Neuronal stem cell (in vitro differentiated cells): Measurements from ENCODE around the gene ITGAL.

Experiments used
- DNase-seq: peaks from one replicate; pipeline ENCODE4 v3.0.0-alpha.2; 2013; ENCODE audit warnings: low spot score
- H2AFZ ChIP-seq: one replicate; pipeline ENCODE4 v1.6.1; 2013; ENCODE audit warnings: mild to moderate bottlenecking, low read length, inconsistent platforms
- H2AK5ac ChIP-seq: 2 replicates; pipeline ENCODE4 v1.6.1; 2013; ENCODE audit warnings: low read depth, mild to moderate bottlenecking, inconsistent platforms, low read length, moderate library complexity, mixed read lengths
- H2BK120ac ChIP-seq: 2 replicates; pipeline ENCODE4 v1.6.1; 2013; ENCODE audit warnings: low read depth, mild to moderate bottlenecking, inconsistent platforms, low read length, moderate library complexity, mixed read lengths
- H2BK12ac ChIP-seq: one replicate; pipeline ENCODE4 v1.6.1; 2013; ENCODE audit warnings: low read length, inconsistent platforms
- H2BK15ac ChIP-seq: 2 replicates; pipeline ENCODE4 v1.6.1; 2013; ENCODE audit warnings: mild to moderate bottlenecking, low read length, inconsistent platforms, mixed read lengths
- H2BK5ac ChIP-seq: one replicate; pipeline ENCODE4 v1.6.1; 2013; ENCODE audit warnings: inconsistent platforms, mild to moderate bottlenecking, low read length, moderate library complexity
- H3K14ac ChIP-seq: one replicate; pipeline ENCODE4 v1.6.1; 2013; ENCODE audit warnings: low read length, inconsistent platforms
- H3K18ac ChIP-seq: 2 replicates; pipeline ENCODE4 v1.6.1; 2013; ENCODE audit warnings: low read length, inconsistent platforms
- H3K23ac ChIP-seq: 2 replicates; pipeline ENCODE4 v1.6.1; 2013; ENCODE audit warnings: low read depth, mild to moderate bottlenecking, mixed read lengths, low read length, inconsistent platforms; ENCODE audit not compliant: poor library complexity
- H3K27ac ChIP-seq: replicated peaks from 3 replicates; pipeline ENCODE4 v1.5.1; 2013; ENCODE audit warnings: low read length, inconsistent platforms
- H3K27me3 ChIP-seq, 3 experiments: 2 replicates each; pipeline ENCODE4 v1.6.1; 2013; ENCODE audit warnings: low read length in 3 of 3, mild to moderate bottlenecking in 2 of 3, inconsistent platforms in 1 of 3, low read depth in 1 of 3, mixed read lengths in 1 of 3, moderate library complexity in 1 of 3; ENCODE audit not compliant: control insufficient read depth in 3 of 3, insufficient read depth in 3 of 3
- H3K36me3 ChIP-seq, 2 donors: replicated peaks in 1 of 2; 2 replicates each; pipeline ENCODE4 v1.6.1; 2013; ENCODE audit warnings: low read length in 2 of 2; ENCODE audit not compliant: control insufficient read depth in 2 of 2, insufficient read depth in 2 of 2
- H3K4ac ChIP-seq: 2 replicates; pipeline ENCODE4 v1.6.1; 2013; ENCODE audit warnings: inconsistent platforms, mild to moderate bottlenecking, low read length, moderate library complexity
- H3K4me1 ChIP-seq, 2 donors: 1 replicate in 1 of 2; 2 replicates in 1 of 2; pipeline ENCODE4 v1.6.1; 2013; ENCODE audit warnings: low read length in 2 of 2, low read depth in 1 of 2; ENCODE audit not compliant: control insufficient read depth in 2 of 2, insufficient read depth in 1 of 2
- H3K4me2 ChIP-seq: one replicate; pipeline ENCODE4 v1.6.1; 2013; ENCODE audit warnings: mild to moderate bottlenecking, low read length, inconsistent platforms; ENCODE audit not compliant: insufficient read depth, poor library complexity, severe bottlenecking
- H3K4me3 ChIP-seq, 2 donors: 2 replicates each; pipeline ENCODE4 v1.5.1; 2013; ENCODE audit warnings: low read length in 2 of 2, mild to moderate bottlenecking in 2 of 2, inconsistent platforms in 1 of 2, moderate library complexity in 1 of 2
- H3K79me1 ChIP-seq: one replicate; pipeline ENCODE4 v1.6.1; 2013; ENCODE audit warnings: low read depth, mild to moderate bottlenecking, inconsistent platforms, low read length, moderate library complexity
- H3K9ac ChIP-seq: one replicate; pipeline ENCODE4 v1.6.1; 2013; ENCODE audit warnings: mild to moderate bottlenecking, low read depth, low read length, inconsistent platforms; ENCODE audit not compliant: poor library complexity
- H3K9me3 ChIP-seq, 2 donors: replicated peaks in 1 of 2; 2 replicates each; pipeline versions ENCODE3 to v1.6.1; 2013; ENCODE audit warnings: low read length in 2 of 2, mild to moderate bottlenecking in 2 of 2, inconsistent platforms in 1 of 2, low read depth in 1 of 2, mixed read lengths in 1 of 2, moderate library complexity in 1 of 2; ENCODE audit not compliant: control insufficient read depth in 2 of 2, insufficient read depth in 1 of 2
- H4K8ac ChIP-seq: one replicate; pipeline ENCODE4 v1.6.1; 2013; ENCODE audit warnings: low read depth, mild to moderate bottlenecking, inconsistent platforms, low read length, moderate library complexity
- H4K91ac ChIP-seq: one replicate; pipeline ENCODE4 v1.6.1; 2013; ENCODE audit warnings: low read length, low read depth, mild to moderate bottlenecking, inconsistent platforms; ENCODE audit not compliant: poor library complexity
- WGBS, 2 donors: extraction: QIAGEN DNeasy Blood & Tissue Kit; methylation state at CpG; one replicate each; pipeline ENCODE4 v1.1.7; 2013; ENCODE audit warnings: missing lambda C conversion rate in 2 of 2, mixed read lengths in 1 of 2; ENCODE audit not compliant: insufficient read length in 2 of 2, insufficient replicate concordance in 1 of 2; ENCODE audit errors: extremely low coverage in 2 of 2; 5-methylcytosine and 5-hydroxymethylcytosine counted together

ITGAL gene

GRCh38 chr16:30439720-30440348 is 32.7 kb upstream of the ITGAL start:
- H3K4me1 ChIP-seq, result peaks cover 2 to 5% of the 10 kb centered on the region in 2 donors
- H3K27ac ChIP-seq, result no peak overlapping the region
- no peak overlapping the region for H2BK120ac ChIP-seq
- peaks cover 0 to 6% (median 0%) of the 10 kb centered on the region in 3 experiments for H3K27me3 ChIP-seq
- no peak overlapping the region for H3K4ac ChIP-seq
- WGBS, 2 donors, result no CpG with 5 or more reads among the region's 6 CpGs
- no peak overlapping the region for H4K8ac ChIP-seq
- peaks cover under 1% of the 10 kb centered on the region for H3K79me1 ChIP-seq
- H2BK15ac ChIP-seq, result no peak overlapping the region
- no peak overlapping the region for H3K9ac ChIP-seq
- no peak overlapping the region for H3K4me2 ChIP-seq
- peaks cover 2 to 18% of the 10 kb centered on the region in 2 donors for H3K9me3 ChIP-seq
- no peak overlapping the region for H2BK12ac ChIP-seq
- H2AFZ ChIP-seq, result no peak overlapping the region
- H4K91ac ChIP-seq, result no peak overlapping the region
- no peak overlapping the region for H3K4me3 ChIP-seq
- no peak overlapping the region for H2BK5ac ChIP-seq
- no peak overlapping the region for H3K14ac ChIP-seq
- no peak overlapping the region for H3K23ac ChIP-seq
- H3K36me3 ChIP-seq, result peaks cover 6 to 19% of the 10 kb centered on the region in 2 donors
- no peak overlapping the region for H3K18ac ChIP-seq
- H2AK5ac ChIP-seq, result no peak overlapping the region
- DNase-seq, result no peak

DNA sequence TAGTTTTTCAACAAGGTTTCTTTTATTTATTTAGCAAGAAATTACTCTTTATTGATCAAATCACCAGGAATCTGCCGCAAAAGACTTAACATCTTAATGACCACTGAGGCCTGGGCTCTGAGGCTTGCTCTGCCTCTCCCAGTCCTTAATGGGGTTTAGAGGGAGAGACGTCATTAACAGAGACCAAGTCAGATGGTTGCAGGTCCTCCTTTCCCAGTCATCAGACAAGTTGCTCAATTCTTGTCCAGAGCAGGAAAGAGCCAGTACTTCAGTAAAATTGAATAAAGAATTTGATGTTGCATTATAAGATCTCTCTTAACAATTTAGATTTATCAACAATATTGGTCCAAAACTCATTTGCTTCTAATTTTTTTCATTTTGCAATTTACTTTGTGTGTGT is 28.9 kb upstream of the ITGAL start:
- Histone ChIP-seq H2BK15ac (no peak overlapping the region), H3K4ac (no peak overlapping the region), H3K23ac (no peak overlapping the region), H3K14ac (no peak overlapping the region), H3K36me3 (peaks cover 6 to 20% of the 10 kb centered on the region in 2 donors), H4K8ac (no peak overlapping the region), H2BK120ac (no peak overlapping the region), H4K91ac (no peak overlapping the region), H3K4me1 (peaks cover 7 to 8% of the 10 kb centered on the region in 2 donors), H3K4me3 (no peak overlapping the region), H3K4me2 (no peak overlapping the region), H3K18ac (no peak overlapping the region), H3K27ac (no peak overlapping the region), H3K9me3 (peaks cover 4 to 19% of the 10 kb centered on the region in 2 donors), H2BK5ac (no peak overlapping the region), H3K27me3 (no peaks in the 10 kb centered on the region), H3K9ac (no peak overlapping the region), H3K79me1 (peaks cover 4% of the 10 kb centered on the region), H2AFZ (no peak overlapping the region), H2BK12ac (no peak overlapping the region), H2AK5ac (no peak overlapping the region)
- WGBS, 2 donors, result no CpG with 5 or more reads among the region's 2 CpGs
- no peak for DNase-seq

GRCh38 chr16:30444231-30445148 is 28.1 kb upstream of the ITGAL start:
- WGBS, 2 donors, result no CpG with 5 or more reads among the region's 29 CpGs

GRCh38 chr16:30445149-30445407 is 27.5 kb upstream of the ITGAL start:
- H3K36me3 ChIP-seq, result peaks cover 6 to 20% of the 10 kb centered on the region in 2 donors
- peak overlapping the region; percentile 65 to 89 for H3K4me3 ChIP-seq
- no peak overlapping the region for H4K91ac ChIP-seq
- no peak overlapping the region for H2AK5ac ChIP-seq
- H4K8ac ChIP-seq, result no peak overlapping the region
- H3K4me1 ChIP-seq, result peaks cover 7 to 8% of the 10 kb centered on the region in 2 donors
- no peak overlapping the region for H2BK5ac ChIP-seq
- no peak overlapping the region for H2BK120ac ChIP-seq
- H3K4me2 ChIP-seq, result peak overlapping the region; percentile 82
- no peak overlapping the region for H3K14ac ChIP-seq
- peaks cover 4 to 19% of the 10 kb centered on the region in 2 donors for H3K9me3 ChIP-seq
- H3K27ac ChIP-seq, result no peak overlapping the region
- H3K9ac ChIP-seq, result peak overlapping the region; percentile 87
- H2BK15ac ChIP-seq, result no peak overlapping the region
- H3K4ac ChIP-seq, result no peak overlapping the region
- H2BK12ac ChIP-seq, result no peak overlapping the region
- no peaks in the 10 kb centered on the region for H3K27me3 ChIP-seq
- peak overlapping the region; percentile 96 for H3K18ac ChIP-seq
- H3K23ac ChIP-seq, result peak overlapping the region; percentile 38
- no CpG with 5 or more reads among the region's 11 CpGs for WGBS, 2 donors
- H3K79me1 ChIP-seq, result peaks cover 4% of the 10 kb centered on the region
- peak overlapping the region; percentile 91 for H2AFZ ChIP-seq
- DNase-seq, result no peak

More at GRCh38 chr16:30444231-30445148, 28.1 kb upstream of the ITGAL start:
- no peak overlapping the region for H2BK15ac ChIP-seq
- no peak overlapping the region for H3K4ac ChIP-seq
- peaks cover 6 to 20% of the 10 kb centered on the region in 2 donors for H3K36me3 ChIP-seq
- no peak overlapping the region for H2BK12ac ChIP-seq
- H3K9ac ChIP-seq, result peak overlapping the region; percentile 87
- H3K4me1 ChIP-seq, result peaks cover 7 to 8% of the 10 kb centered on the region in 2 donors
- peak overlapping the region; percentile 96 for H3K18ac ChIP-seq
- no peak overlapping the region for H2BK120ac ChIP-seq
- H3K4me2 ChIP-seq, result peak overlapping the region; percentile 82
- H3K27me3 ChIP-seq, result no peaks in the 10 kb centered on the region
- no peak overlapping the region for H3K27ac ChIP-seq
- no peak overlapping the region for H2BK5ac ChIP-seq
- H4K91ac ChIP-seq, result no peak overlapping the region
- H3K4me3 ChIP-seq, result peak overlapping the region; percentile 65 to 89
- no peak overlapping the region for H3K14ac ChIP-seq
- no peak overlapping the region for H4K8ac ChIP-seq
- peak overlapping the region; percentile 91 for H2AFZ ChIP-seq
- peaks cover 4% of the 10 kb centered on the region for H3K79me1 ChIP-seq
- H2AK5ac ChIP-seq, result no peak overlapping the region
- peak overlapping the region; percentile 38 for H3K23ac ChIP-seq
- no peak for DNase-seq
- peaks cover 4 to 19% of the 10 kb centered on the region in 2 donors for H3K9me3 ChIP-seq
